KOPT-K1 (cell line): Measurements from ENCODE around the gene EBF4.
"Not testable (repeated sequence)": the region's sequence is repeated elsewhere in the genome, so short reads cannot be mapped to it uniquely, and the experiment has no call there.

Experiments
- H3K27ac ChIP-seq: fragments of 200-600 bp; sonication (generic); 2 replicates; pipeline ENCODE4 v1.5.1; 2016; ENCODE audit warnings: antibody characterized with exemption, mild to moderate bottlenecking, low read depth, low read length; ENCODE audit not compliant: poor library complexity, severe bottlenecking
- H3K36me3 ChIP-seq: fragments of 200-600 bp; sonication (generic); 2 replicates; pipeline ENCODE4 v1.5.1; 2017; ENCODE audit warnings: antibody characterized with exemption, mild to moderate bottlenecking, low read length, moderate library complexity; ENCODE audit not compliant: insufficient read depth
- H3K9me3 ChIP-seq: fragments of 200-600 bp; sonication (generic); 2 replicates; pipeline ENCODE4 v1.5.1; 2017; ENCODE audit warnings: antibody characterized with exemption, low read length, mild to moderate bottlenecking; ENCODE audit not compliant: insufficient read depth, poor library complexity, severe bottlenecking

The EBF4 gene

DNA sequence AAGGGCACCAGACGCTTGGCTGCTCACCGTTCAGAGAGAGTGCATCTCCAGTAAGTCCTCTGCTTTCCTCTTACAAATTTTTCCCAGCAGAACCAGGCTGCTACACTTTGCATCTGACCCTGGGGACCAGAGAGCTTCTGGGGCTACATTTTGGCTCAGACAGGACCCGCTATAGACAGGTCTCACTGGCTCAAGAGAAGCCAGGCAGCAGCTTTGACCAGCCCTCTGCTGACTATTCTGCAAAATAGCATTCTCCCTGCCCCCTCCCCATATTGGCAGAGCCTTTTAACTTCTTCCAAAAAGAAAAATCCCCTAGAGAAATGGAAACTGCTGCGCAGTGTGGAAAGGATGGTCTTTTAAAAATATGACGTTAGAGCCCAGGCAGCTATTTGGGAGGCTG lies 70.6 kb downstream of the EBF4 start:
- Histone ChIP-seq H3K36me3 (no peaks in the 10 kb centered on the region), H3K9me3 (no peaks in the 10 kb centered on the region), H3K27ac (no peak overlapping the region)

DNA sequence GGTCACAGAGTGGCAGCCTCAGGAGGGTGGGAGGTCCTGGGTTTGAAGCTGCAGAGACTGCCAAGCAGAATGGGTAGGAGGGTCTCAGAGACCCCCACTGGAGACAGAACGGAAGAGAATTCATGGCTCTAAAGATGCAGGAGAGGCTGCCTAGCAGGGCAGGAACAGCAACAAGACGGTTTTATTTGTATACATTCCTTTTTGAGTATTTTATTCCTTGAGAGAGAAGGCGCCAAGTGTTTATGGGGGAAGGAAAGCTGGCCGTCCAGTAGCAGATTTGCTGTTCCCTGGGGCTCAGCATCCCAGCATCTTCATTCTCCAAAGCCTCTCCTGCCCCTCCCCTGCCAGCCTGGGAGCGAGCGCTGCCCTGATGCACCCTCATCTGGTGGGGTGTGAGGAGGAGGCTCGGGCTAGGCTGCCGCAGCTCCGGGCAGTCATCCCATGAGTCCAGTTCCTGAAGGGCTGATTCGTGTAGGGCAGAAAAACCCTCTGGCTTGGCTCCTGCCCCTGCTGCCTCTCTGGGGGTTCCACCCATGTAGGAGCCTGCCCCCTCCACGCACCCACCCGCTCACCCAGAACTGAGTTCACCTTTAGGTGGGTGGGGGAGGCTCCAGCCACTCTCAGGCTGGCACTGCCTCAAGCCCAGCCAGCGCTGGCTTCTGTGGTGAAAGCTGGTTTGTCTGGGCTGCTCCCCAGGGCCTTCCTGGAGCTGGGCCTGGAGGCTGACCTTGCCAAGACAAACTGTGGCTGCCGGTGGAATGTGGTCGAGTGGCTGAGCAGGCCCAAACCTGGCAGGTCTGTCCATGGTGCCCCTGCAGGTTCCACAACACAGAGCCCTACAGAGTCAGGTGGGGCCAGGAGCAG lies 75.4 kb downstream of the EBF4 start:
- no peaks in the 10 kb centered on the region for H3K9me3 ChIP-seq
- H3K27ac ChIP-seq: no peak overlapping the region
- no peaks in the 10 kb centered on the region for H3K36me3 ChIP-seq

DNA sequence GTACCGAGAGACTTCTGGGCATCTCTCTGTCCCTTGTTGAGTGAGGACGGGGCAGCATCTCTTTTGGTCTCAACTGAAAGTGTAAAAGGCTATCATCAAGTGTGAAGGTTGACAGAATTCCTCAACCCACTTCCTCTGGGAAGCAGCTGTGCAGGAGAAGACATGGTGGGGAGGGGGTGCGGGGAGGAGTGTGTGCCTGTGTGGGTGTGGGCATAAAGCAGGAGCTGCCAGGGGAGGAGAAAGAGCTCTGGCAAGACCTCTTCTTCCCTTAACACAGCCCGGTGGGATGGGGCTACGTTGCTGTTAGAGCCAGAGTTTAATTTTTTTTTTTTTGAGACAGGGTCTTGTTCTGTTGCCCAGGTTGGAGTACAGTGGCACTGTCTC lies 76.0 kb downstream of the EBF4 start:
- Histone ChIP-seq H3K9me3 (no peaks in the 10 kb centered on the region), H3K27ac (no peak overlapping the region), H3K36me3 (no peaks in the 10 kb centered on the region)

DNA sequence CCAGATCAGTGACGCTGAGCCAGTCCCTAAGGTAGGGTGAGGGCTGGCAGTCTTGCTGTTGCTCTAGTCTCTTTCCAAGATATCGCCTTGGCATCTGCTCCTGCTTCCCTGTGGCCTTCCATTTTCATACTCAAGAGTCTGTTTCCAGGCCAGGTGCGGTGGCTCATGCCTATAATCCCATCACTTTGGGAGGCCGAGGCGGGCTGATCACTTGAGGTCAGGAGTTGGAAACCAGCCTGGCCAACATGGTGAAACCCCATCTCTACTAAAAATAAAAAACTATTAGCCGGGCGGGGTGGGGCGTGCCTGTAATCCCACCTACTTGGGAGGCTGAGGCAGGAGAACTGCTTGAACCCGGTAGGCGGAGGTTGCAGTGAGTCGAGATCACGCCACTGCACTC lies 77.5 kb downstream of the EBF4 start:
- H3K36me3 ChIP-seq, H3K9me3 ChIP-seq, H3K27ac ChIP-seq: not testable (repeated sequence)

DNA sequence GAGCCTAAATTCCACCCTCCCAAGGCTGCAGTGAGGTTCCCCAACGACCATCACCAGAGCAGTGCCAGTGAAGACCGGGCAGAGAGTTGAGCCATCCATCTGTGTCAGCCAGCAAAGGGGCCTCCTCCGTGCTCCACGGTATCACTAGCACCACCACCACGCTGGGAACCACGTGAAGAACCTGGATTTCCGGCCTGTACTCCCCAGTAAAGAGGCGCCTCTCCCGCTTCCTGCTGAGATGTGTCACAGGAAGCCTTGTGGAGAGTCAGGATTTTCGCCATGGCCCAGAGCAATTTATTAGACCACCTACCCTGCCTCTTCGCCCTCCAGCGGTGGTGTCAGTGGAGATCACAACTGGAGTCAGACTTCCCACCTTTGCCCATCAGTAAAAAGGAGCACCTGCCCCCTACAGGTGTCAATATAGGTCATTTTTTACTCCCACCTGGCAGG lies 79.1 kb downstream of the EBF4 start:
- Histone ChIP-seq H3K27ac (no peak overlapping the region), H3K36me3 (no peaks in the 10 kb centered on the region)

DNA sequence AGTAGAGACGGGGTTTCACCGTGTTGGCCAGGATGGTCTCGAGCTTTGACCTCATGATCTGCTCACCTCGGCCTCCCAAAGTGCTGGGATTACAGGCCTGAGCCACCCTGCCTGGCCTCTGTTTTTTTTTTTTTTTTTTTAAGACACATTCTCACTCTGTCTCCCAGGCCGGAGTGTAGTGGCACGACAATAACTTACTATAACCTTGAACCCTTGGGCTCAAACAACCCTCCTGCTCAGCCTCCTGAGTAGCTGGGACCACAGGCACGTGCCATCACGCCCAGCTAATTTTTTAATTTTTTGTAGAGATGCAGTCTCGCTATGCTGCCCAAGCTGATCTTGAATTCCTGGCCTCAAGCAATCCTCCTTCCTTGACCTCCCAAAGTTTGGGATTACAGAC lies 81.2 kb downstream of the EBF4 start:
- no peak overlapping the region for H3K27ac ChIP-seq
- H3K36me3 ChIP-seq: no peaks in the 10 kb centered on the region
- peaks cover 21% of the 10 kb centered on the region for H3K9me3 ChIP-seq

More for the DNA sequence above, 79.1 kb downstream of the EBF4 start:
- peaks cover 12% of the 10 kb centered on the region for H3K9me3 ChIP-seq

DNA sequence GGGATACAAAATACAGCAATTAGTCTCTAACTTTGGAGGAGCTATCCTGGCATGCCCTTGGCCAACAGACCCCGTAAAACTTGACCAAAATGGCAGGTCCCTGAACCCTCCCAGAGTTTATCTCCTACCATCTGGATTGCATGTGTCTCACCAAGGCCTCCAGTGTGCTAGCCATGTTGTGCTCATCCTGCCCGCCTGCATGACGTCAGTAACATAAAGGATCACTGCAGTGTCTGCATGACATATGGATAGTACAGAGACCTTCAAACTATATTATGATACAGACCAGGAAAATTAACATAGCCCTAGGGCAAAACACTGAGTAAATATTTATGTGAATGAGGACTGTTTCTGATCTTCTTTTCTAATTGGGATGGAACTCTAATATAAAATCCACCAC lies 82.6 kb downstream of the EBF4 start:
- Histone ChIP-seq H3K36me3 (no peaks in the 10 kb centered on the region), H3K27ac (no peak overlapping the region), H3K9me3 (peaks cover 21% of the 10 kb centered on the region)

DNA sequence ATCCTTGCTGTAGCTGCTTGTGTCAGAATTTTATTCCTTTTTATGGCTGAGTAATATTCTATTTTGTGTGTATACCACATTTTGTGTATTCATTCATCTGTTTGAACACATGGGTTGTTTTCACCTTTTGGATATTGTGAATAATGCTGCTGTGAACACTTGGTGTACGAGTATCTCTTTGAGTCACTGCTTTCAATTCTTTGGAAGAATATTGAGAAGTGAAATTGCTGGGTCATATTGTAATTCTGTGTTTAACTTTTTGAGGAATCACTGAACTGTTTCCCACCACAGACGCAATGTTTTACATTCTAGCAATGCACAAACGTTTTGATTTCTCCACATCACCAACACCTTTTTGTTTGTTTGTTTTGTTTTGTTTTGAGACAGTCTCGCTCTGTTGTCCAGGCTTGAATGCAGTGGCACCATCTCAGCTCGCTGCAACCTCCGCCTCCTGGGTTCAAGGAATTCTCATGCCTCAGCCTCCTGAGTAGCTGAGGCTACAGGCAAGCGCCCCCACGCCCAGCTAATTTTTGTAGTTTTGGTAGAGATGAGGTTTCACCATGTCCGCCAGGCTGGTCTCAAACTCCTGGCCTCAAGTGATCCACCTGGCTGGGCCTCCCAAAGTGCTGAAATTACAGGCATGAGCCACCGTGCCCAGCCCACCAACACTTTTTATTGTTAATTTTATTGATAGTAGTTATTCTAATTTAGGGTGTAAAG lies 86.2 kb downstream of the EBF4 start:
- Histone ChIP-seq H3K9me3 (peaks cover 21% of the 10 kb centered on the region), H3K36me3 (no peaks in the 10 kb centered on the region), H3K27ac (no peak overlapping the region)

DNA sequence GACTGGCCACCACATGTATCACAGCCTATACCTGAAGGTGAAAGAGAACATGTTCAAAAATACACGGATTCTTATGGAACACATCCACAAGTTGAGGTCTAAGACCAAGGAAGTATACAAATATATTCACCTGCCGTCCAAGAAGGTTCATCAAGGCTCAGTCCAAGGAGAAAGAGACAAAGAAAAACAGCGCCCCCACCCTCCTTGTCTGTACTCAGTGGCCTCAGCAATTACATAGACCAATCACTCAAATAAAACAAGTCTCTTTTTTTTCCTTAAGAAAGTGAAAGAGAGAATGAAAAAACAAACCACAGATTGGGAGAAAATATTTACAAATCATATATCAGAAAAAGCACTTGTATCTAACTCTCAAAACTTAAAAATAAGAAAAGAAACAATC lies 88.4 kb downstream of the EBF4 start:
- H3K27ac ChIP-seq: no peak overlapping the region
- no peaks in the 10 kb centered on the region for H3K36me3 ChIP-seq
- H3K9me3 ChIP-seq: peaks cover 11% of the 10 kb centered on the region

DNA sequence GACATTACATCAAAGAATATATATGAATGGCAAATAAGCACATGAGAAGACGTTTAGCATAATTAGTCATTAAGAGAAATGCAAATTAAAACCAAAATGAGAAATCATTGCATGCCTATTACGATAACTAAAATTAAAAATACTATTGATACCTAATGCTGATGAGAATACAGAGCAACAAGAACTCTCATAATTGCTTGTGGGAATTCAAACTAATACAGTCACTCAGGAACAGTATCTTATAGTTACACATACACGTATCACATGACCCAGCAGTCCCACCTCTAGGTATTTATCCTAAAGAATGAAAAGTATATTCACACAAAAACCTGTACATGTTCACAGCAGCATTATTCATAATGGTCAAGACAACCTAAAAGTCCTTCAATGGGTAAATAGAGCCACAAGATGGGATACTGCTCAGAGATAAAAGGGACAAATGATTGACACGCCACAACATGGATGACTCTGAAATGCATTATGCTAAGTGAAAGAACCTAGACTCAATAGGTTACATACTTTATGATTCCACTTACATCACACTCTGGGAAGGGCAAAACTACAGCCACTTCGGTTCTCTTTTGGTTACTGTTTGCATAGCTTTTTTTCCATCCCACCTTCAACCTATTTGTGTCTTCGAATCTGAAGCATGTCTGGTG lies 91.5 kb downstream of the EBF4 start:
- Histone ChIP-seq H3K9me3 (no peaks in the 10 kb centered on the region), H3K27ac (no peak overlapping the region), H3K36me3 (no peaks in the 10 kb centered on the region)

DNA sequence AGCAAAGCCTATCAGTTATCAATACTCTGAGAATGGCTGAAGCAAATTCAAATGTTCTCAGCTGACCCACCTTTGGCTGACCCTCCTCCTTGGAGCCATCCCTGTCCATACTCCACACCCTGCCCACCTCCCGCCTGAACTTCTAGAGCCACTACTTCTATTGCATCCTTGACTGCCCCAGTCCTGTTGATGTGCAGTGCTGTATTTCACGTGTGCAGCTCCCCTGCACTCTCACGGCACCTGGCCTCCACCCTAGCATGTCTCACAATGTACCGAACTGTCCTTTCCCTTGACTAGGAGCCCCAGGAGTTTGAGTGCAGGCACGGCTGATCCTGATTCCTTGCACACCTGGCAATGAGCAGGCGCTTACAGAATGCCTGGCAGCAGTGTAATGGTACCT lies 100.9 kb downstream of the EBF4 start:
- Histone ChIP-seq H3K36me3 (no peaks in the 10 kb centered on the region), H3K9me3 (no peaks in the 10 kb centered on the region), H3K27ac (no peak overlapping the region)

DNA sequence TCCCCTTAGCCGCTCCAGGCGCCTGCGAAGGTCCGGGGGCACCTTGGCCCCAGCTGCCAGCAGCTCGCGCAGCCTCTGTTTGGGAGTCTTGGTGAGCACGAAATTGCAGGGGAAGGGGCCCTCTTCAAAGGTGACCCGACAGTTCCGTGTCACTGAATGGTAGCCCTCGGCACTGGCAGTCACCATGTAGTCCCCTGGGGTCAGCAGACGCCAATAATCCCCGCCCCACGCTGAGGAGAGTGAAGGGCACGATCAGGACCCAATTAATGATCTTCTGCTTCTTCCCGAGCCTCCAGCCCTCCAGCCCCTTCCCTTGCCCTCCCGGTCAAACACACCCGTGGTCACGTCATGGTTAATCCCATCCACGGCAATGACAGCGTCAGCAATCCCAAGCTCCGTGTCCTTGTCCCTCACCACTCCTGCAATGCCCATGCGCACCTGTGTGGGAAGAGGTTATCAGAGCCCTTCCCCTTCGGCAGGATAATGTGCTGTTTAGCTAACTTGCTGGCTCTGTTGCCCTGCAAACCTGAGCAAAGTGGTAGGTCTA lies 101.7 kb downstream of the EBF4 start:
- H3K9me3 ChIP-seq: no peaks in the 10 kb centered on the region
- no peaks in the 10 kb centered on the region for H3K36me3 ChIP-seq

DNA sequence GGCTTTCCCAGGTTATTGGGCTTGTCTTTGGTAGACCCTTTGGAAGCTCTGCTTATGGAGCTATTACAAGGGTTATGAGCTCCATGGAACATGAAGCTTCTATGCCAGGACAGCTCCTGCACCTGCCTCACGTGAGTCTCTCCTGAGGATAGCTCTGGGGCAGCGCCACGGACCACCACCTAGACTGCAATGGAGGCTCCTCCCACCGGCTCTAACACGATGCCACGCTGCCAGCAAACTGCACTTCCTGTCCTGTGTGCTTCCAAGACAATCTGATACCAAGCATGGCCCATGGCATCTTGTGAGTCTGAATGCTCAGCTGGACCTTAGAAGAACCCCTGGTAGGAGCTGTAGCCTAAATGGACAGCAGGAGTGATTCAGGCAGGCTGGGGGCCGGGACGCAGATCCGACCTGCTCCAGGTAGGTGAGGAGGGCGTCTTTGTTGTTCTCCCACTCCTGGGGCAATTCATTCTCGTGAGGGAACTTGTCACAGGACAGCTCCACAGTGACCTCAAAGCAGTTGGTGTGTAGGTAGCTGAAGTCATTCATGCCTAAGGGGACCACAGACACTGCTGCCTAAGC lies 102.4 kb downstream of the EBF4 start:
- Histone ChIP-seq H3K9me3 (no peaks in the 10 kb centered on the region), H3K36me3 (no peaks in the 10 kb centered on the region), H3K27ac (no peak overlapping the region)

More for the DNA sequence above, 101.7 kb downstream of the EBF4 start:
- no peak overlapping the region for H3K27ac ChIP-seq

DNA sequence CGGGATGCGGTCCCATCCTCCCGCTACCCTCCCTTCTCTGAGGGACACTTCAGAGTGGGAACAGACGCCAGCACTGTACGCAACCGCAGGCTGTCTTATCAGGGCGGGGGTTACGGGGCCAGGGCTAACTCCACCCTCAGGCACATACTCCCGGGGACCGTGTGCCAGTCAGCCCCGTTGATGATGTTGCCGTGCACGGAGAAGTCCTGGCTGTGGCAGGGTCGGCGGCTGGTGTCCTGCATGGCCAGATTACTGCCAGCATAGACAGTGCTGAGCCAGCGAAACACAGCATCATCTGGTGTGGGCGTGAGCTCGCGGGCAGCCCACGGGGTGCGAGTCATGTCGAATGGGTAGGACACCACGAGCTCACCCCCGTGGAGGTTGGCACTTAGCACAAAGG lies 102.9 kb downstream of the EBF4 start:
- Histone ChIP-seq H3K27ac (no peak overlapping the region), H3K36me3 (no peaks in the 10 kb centered on the region), H3K9me3 (no peaks in the 10 kb centered on the region)
